IMR-90 (cell line): ENCODE results near the gene SIGLEC15. TPM values are rescaled to one million over a fixed set of nuclear protein-coding genes. Genes with fewer than 3 reads are reported as not detected.

Source experiments
- ATAC-seq: fragments of 200-7000 bp; cut with Tn5 transposase; 2 replicates; pipeline ENCODE4 v1.9.1; 2020; ENCODE audit warnings: low read depth, mild to moderate bottlenecking, moderate library complexity
- BruUV-seq: library from RNA; stranded (reverse); fragments of 400-500 nt; replicated peaks from 2 replicates; lab custom pipeline; 2021; lab: Mats Ljungman, UMichigan
- CTCF ChIA-PET: fragments of 300-600 bp; formaldehyde crosslinking; extraction: SDS; loops from one replicate; lab custom pipeline; 2021; ENCODE audit warnings: antibody characterized with exemption; lab: Yijun Ruan, JAX
- POLR2A ChIA-PET: fragments of 300-600 bp; sonication (Branson Sonifier 250); formaldehyde crosslinking; loops from one replicate; lab custom pipeline; 2022; ENCODE audit warnings: antibody characterized with exemption; ENCODE audit not compliant: unreplicated experiment; lab: Charles Lee
- DNase-seq: peaks from one replicate; pipeline ENCODE4 v3.0.0; 2013
- H2AFZ ChIP-seq: replicated peaks from 2 replicates; pipeline ENCODE3; 2013; ENCODE audit warnings: low read length, mild to moderate bottlenecking; ENCODE audit not compliant: poor library complexity
- H2AK5ac ChIP-seq: 2 replicates; pipeline ENCODE4 v1.6.1; 2013; ENCODE audit warnings: low read depth, low read length, inconsistent platforms
- H2AK9ac ChIP-seq: replicated peaks from 2 replicates; pipeline ENCODE3; 2013; ENCODE audit warnings: mild to moderate bottlenecking, low read depth, low read length, moderate library complexity; ENCODE audit not compliant: poor library complexity
- H2BK120ac ChIP-seq: 2 replicates; pipeline ENCODE4 v1.6.1; 2013; ENCODE audit warnings: low read depth, low read length, inconsistent platforms
- H2BK15ac ChIP-seq: 3 replicates; pipeline ENCODE4 v1.6.1; 2013; ENCODE audit warnings: low read depth, low read length, inconsistent platforms
- H2BK20ac ChIP-seq: 2 replicates; pipeline ENCODE4 v1.6.1; 2013; ENCODE audit warnings: low read depth, mild to moderate bottlenecking, inconsistent platforms, low read length, moderate library complexity
- H2BK5ac ChIP-seq: 2 replicates; pipeline ENCODE4 v1.6.1; 2013; ENCODE audit warnings: mild to moderate bottlenecking, low read depth, low read length, inconsistent platforms; ENCODE audit not compliant: poor library complexity, severe bottlenecking
- H3K14ac ChIP-seq: replicated peaks from 2 replicates; pipeline ENCODE4 v1.6.1; 2013; ENCODE audit warnings: low read depth, low read length, inconsistent platforms
- H3K18ac ChIP-seq: 2 replicates; pipeline ENCODE4 v1.6.1; 2013; ENCODE audit warnings: low read depth, low read length, control low read depth
- H3K23ac ChIP-seq: 2 replicates; pipeline ENCODE4 v1.6.1; 2013; ENCODE audit warnings: low read depth, low read length, inconsistent platforms
- H3K27ac ChIP-seq: 2 replicates; pipeline ENCODE4 v1.5.1; 2013; ENCODE audit warnings: mild to moderate bottlenecking, control low read depth, low read length; ENCODE audit not compliant: insufficient read depth
- H3K27me3 ChIP-seq: 2 replicates; pipeline ENCODE4 v1.6.1; 2013; ENCODE audit warnings: low read length; ENCODE audit not compliant: control insufficient read depth, insufficient read depth
- H3K36me3 ChIP-seq: 2 replicates; pipeline ENCODE4 v1.6.1; 2013; ENCODE audit warnings: low read length, mixed read lengths; ENCODE audit not compliant: control insufficient read depth, insufficient read depth
- H3K4ac ChIP-seq: 2 replicates; pipeline ENCODE4 v1.6.1; 2013; ENCODE audit warnings: low read depth, low read length, inconsistent platforms
- H3K4me1 ChIP-seq: 2 replicates; pipeline ENCODE4 v1.6.1; 2013; ENCODE audit warnings: low read length, mixed read lengths; ENCODE audit not compliant: control insufficient read depth, insufficient read depth
- H3K4me2 ChIP-seq: 2 replicates; pipeline ENCODE4 v1.6.1; 2013; ENCODE audit warnings: low read depth, mild to moderate bottlenecking, control low read depth, low read length, moderate library complexity
- H3K4me3 ChIP-seq: 2 replicates; pipeline ENCODE4 v1.5.1; 2013; ENCODE audit warnings: low read depth, mild to moderate bottlenecking, control low read depth, low read length, moderate library complexity; ENCODE audit not compliant: insufficient read depth
- H3K56ac ChIP-seq: 2 replicates; pipeline ENCODE4 v1.6.1; 2013; ENCODE audit warnings: low read length, inconsistent platforms; ENCODE audit not compliant: insufficient read depth; ENCODE audit errors: extremely low read depth
- H3K79me1 ChIP-seq, 2 experiments: 2 replicates each; pipeline ENCODE4 v1.6.1; 2013; ENCODE audit warnings: low read length in 2 of 2, inconsistent platforms in 1 of 2, low read depth in 1 of 2
- H3K9ac ChIP-seq: 2 replicates; pipeline ENCODE4 v1.6.1; 2013; ENCODE audit warnings: low read depth, low read length, control low read depth
- H3K9me1 ChIP-seq: 2 replicates; pipeline ENCODE4 v1.6.1; 2013; ENCODE audit warnings: low read length, inconsistent platforms; ENCODE audit not compliant: insufficient read depth
- H3K9me3 ChIP-seq: 2 replicates; pipeline ENCODE4 v1.6.1; 2013; ENCODE audit warnings: low read length; ENCODE audit not compliant: control insufficient read depth, insufficient read depth
- H4K20me1 ChIP-seq: 2 replicates; pipeline ENCODE4 v1.6.1; 2013; ENCODE audit warnings: low read length, inconsistent platforms; ENCODE audit not compliant: insufficient read depth
- H4K5ac ChIP-seq: 2 replicates; pipeline ENCODE4 v1.6.1; 2013; ENCODE audit warnings: mild to moderate bottlenecking, low read depth, low read length, control low read depth
- H4K8ac ChIP-seq, 2 experiments: 2 replicates each; pipeline ENCODE4 v1.6.1; 2013; ENCODE audit warnings: low read depth in 2 of 2, low read length in 2 of 2, control low read depth in 1 of 2, inconsistent platforms in 1 of 2
- H4K91ac ChIP-seq: 2 replicates; pipeline ENCODE4 v1.6.1; 2013; ENCODE audit warnings: low read depth, low read length, inconsistent platforms; ENCODE audit not compliant: insufficient read depth
- BHLHE40 ChIP-seq: fragments of 150-350 bp; IDR thresholded peaks from 2 replicates; pipeline ENCODE4 v1.6.1; 2016; ENCODE audit warnings: mild to moderate bottlenecking, low read depth, low read length
- FOS ChIP-seq: fragments of 150-350 bp; IDR thresholded peaks from 2 replicates; pipeline ENCODE4 v1.6.1; 2016; ENCODE audit warnings: low read depth, low read length
- MAFK ChIP-seq: IDR thresholded peaks from 2 replicates; pipeline ENCODE4 v1.6.1; 2012; ENCODE audit warnings: low read depth, low read length, improper control_type of control experiment
- MAZ ChIP-seq: IDR thresholded peaks from 2 replicates; pipeline ENCODE4 v1.6.1; 2012; ENCODE audit warnings: low read depth, mild to moderate bottlenecking, low read length, improper control_type of control experiment, moderate library complexity, borderline replicate concordance
- MXI1 ChIP-seq: IDR thresholded peaks from 2 replicates; pipeline ENCODE4 v1.6.1; 2012; ENCODE audit warnings: low read depth, mild to moderate bottlenecking, low read length, moderate library complexity, borderline replicate concordance
- NFE2L2 ChIP-seq: fragments of 150-350 bp; IDR thresholded peaks from 2 replicates; pipeline ENCODE4 v1.6.1; 2016; ENCODE audit warnings: low read depth, mild to moderate bottlenecking, low read length
- POLR2A ChIP-seq: IDR thresholded peaks from 2 replicates; pipeline ENCODE4 v1.6.1; 2012; ENCODE audit warnings: mild to moderate bottlenecking, low read depth, low read length
- RCOR1 ChIP-seq: IDR thresholded peaks from 2 replicates; pipeline ENCODE4 v1.6.1; 2012; ENCODE audit warnings: mild to moderate bottlenecking, low read length, improper control_type of control experiment; ENCODE audit not compliant: insufficient replicate concordance
- RFX5 ChIP-seq: IDR thresholded peaks from 2 replicates; pipeline ENCODE4 v1.8.0; 2012; ENCODE audit warnings: low read depth, mild to moderate bottlenecking, low read length, moderate library complexity
- WGBS, 2 experiments: methylation state at CpG; one replicate each; pipeline versions ENCODE4 v1.1.5 to v1.1.7; 2013; ENCODE audit warnings: missing lambda C conversion rate in 2 of 2; ENCODE audit not compliant: insufficient read length in 1 of 2; ENCODE audit errors: extremely low coverage in 2 of 2; 5-methylcytosine and 5-hydroxymethylcytosine counted together
- dilution Hi-C: fragments of 300-500 bp; cut with HindIII; formaldehyde crosslinking; loops from one replicate; pipeline ENCODE4 v1.14.3; 2018; ENCODE audit warnings: low sequenced_read_pairs; ENCODE audit not compliant: unreplicated experiment
- in situ Hi-C: fragments of 300-500 bp; cut with MboI; formaldehyde crosslinking; loops from 3 replicates; pipeline ENCODE4 v1.14.3; 2019; ENCODE audit warnings: low sequenced_read_pairs, inconsistent platforms, mixed read lengths
- intact Hi-C: fragments of 100-400 bp; cut with micrococcal nuclease; formaldehyde crosslinking; loops from 2 replicates; pipeline ENCODE4 v1.10.0; 2022
- polyA plus RNA-seq, 3 experiments: library from polyadenylated mRNA; depleted of rRNA; stranded (reverse); fragments of >200 nt; gene quantifications; 2 replicates each; pipeline ENCODE4 v1.2.3, GENCODE V29; 2012; ENCODE audit warnings: low replicate concordance in 1 of 3
- total RNA-seq: library from RNA; depleted of rRNA; stranded (reverse); fragments of >200 nt; gene quantifications from 2 replicates; pipeline ENCODE4 v1.2.3, GENCODE V29; 2012

SIGLEC15 gene
- total and polyA plus RNA-seq, 2 of the 4 experiments (the other 2 are of a cell fraction), result 1.1 to 1.8 TPM

DNA sequence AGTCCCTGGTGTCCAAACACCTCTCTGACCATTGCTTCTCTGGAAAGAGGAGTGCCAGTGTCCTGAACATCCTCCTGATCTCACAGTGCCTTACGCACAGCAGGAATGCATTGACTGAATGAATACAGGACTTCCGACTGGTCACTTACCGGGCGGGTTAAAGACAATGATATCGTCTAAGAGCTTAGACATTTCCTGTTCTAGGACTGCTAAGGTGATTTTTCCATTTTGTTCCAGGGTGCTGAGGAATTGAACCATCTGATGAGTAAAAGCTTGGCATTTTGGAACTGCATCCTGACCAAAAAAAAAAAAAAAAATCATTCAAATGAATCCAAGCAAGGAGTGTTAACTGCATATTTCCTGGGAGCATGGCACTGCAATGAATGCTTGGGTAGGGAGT, 40.0 kb downstream of the SIGLEC15 start:
- no peak overlapping the region for H2AFZ ChIP-seq
- H3K9ac ChIP-seq, result no peak overlapping the region
- ATAC-seq (no peak), DNase-seq (no peak)
- CTCF ChIA-PET, result no interaction called here
- no peak overlapping the region for H3K23ac ChIP-seq
- no peaks in the 10 kb centered on the region for H3K27me3 ChIP-seq
- no peak overlapping the region for H4K8ac ChIP-seq
- no peak overlapping the region for H3K18ac ChIP-seq
- no peaks in the 10 kb centered on the region for H4K20me1 ChIP-seq
- no CpG with 5 or more reads among the region's 5 CpGs for WGBS, 2 experiments
- BruUV-seq, result no TSS peak
- H2AK9ac ChIP-seq, result peak overlapping the region; percentile 58
- no peak overlapping the region for H3K4ac ChIP-seq
- no peak overlapping the region for H4K5ac ChIP-seq
- H3K9me1 ChIP-seq, result peaks cover 7% of the 10 kb centered on the region
- POLR2A ChIA-PET, result no interaction called here
- H3K27ac ChIP-seq, result no peak overlapping the region
- H3K4me2 ChIP-seq, result no peak overlapping the region
- dilution Hi-C loops (no loop called here), intact Hi-C loops (no loop called here), in situ Hi-C loops (no loop called here)
- H2BK15ac ChIP-seq, result no peak overlapping the region
- H3K56ac ChIP-seq, result no peak overlapping the region
- H2BK120ac ChIP-seq, result no peak overlapping the region
- no peak overlapping the region for H3K4me3 ChIP-seq
- no peak overlapping the region for H3K14ac ChIP-seq
- peaks cover 37% of the 10 kb centered on the region for H3K36me3 ChIP-seq
- peaks cover 2% of the 10 kb centered on the region; the same call in 1 of the 2 replicates for H3K4me1 ChIP-seq
- peaks cover 12% of the 10 kb centered on the region for H3K9me3 ChIP-seq
- H2BK20ac ChIP-seq, result no peak overlapping the region
- H2AK5ac ChIP-seq, result no peak overlapping the region
- no peak overlapping the region for H2BK5ac ChIP-seq
- H3K79me1 ChIP-seq, result peaks cover 13 to 21% of the 10 kb centered on the region in 2 experiments
- no peak overlapping the region for H4K91ac ChIP-seq
- TF ChIP-seq NFE2L2, result no peak
- no peak for TF ChIP-seq MAZ
- TF ChIP-seq FOS, result no peak
- no peak for TF ChIP-seq BHLHE40
- TF ChIP-seq MXI1, result no peak
- TF ChIP-seq MAFK, result no peak
- no peak for TF ChIP-seq POLR2A
- no peak for TF ChIP-seq RCOR1
- TF ChIP-seq RFX5, result no peak
